Right lung (tissue), 10 donors: Measurements from ENCODE around the gene SLC18A3. TPM values are rescaled to one million over a fixed set of nuclear protein-coding genes. Genes with fewer than 3 reads are reported as not detected.

Experiments
- DNase-seq, 2 donors: peaks; one replicate each; pipeline ENCODE4 v3.0.0-alpha.2; 2013
- long read RNA-seq, 8 donors: transcript quantifications; one replicate each; lab custom pipeline, GENCODE V29; 2026
- polyA plus RNA-seq, 5 donors: library from polyadenylated mRNA; unstranded; fragments of 120-200 nt; gene quantifications; one replicate each; pipeline versions ENCODE4 v1.2.1 to v1.2.3, GENCODE V29; 2013; ENCODE audit warnings: inconsistent platforms in 1 of 5, low replicate concordance in 1 of 5; ENCODE audit not compliant: insufficient read length in 5 of 5, insufficient read depth in 1 of 5

SLC18A3 gene
- polyA plus RNA-seq = under 1 TPM in 1 of 5 donors, not detected in 4; 0.05 TPM
- long read RNA-seq, donor 1 = 0 reads
- long read RNA-seq, donor 2 = 0 reads
- long read RNA-seq, donor 3 = 0 reads
- long read RNA-seq, donor 4 = 0 reads
- long read RNA-seq, donor 5 = 0 reads
- long read RNA-seq, donor 6 = 0 reads
- long read RNA-seq, donor 7 = 0 reads
- long read RNA-seq, donor 8, partial matches to known transcripts = 0 of 1 reads
- long read RNA-seq, donor 8, other reads (novel, unspliced or antisense) = 0 of 1 reads

- no peak for DNase-seq
Observed at GRCh38 chr10:49610114-49610457, at the start of gene SLC18A3. Gene SLC18A3, plus strand, starts transcription at chr10:49610310. Its CDS starts 431 bp downstream, at chr10:49610741.

GRCh38 chr10:49560526-49560925, 49.6 kb upstream of the SLC18A3 start:
- no peak for DNase-seq

GRCh38 chr10:49562893-49563292, 47.2 kb upstream of the SLC18A3 start:
- no peak for DNase-seq

GRCh38 chr10:49564461-49565009, 45.6 kb upstream of the SLC18A3 start:
- DNase-seq = no peak

GRCh38 chr10:49567810-49568209, 42.3 kb upstream of the SLC18A3 start:
- DNase-seq = no peak

- DNase-seq = no peak
Observed at GRCh38 chr10:49568235-49568634, 41.9 kb upstream of the SLC18A3 start.

GRCh38 chr10:49569031-49569631, 41.0 kb upstream of the SLC18A3 start:
- no peak for DNase-seq

- no peak for DNase-seq
Observed at GRCh38 chr10:49571388-49571787, 38.7 kb upstream of the SLC18A3 start.

- no peak for DNase-seq
Observed at GRCh38 chr10:49572594-49573114, 37.5 kb upstream of the SLC18A3 start.

- DNase-seq = no peak
Observed at GRCh38 chr10:49575489-49576072, 34.5 kb upstream of the SLC18A3 start.

GRCh38 chr10:49577182-49577925, 32.8 kb upstream of the SLC18A3 start:
- no peak for DNase-seq

- no peak for DNase-seq
Observed at GRCh38 chr10:49578392-49578791, 31.7 kb upstream of the SLC18A3 start.

GRCh38 chr10:49579621-49580020, 30.5 kb upstream of the SLC18A3 start:
- no peak for DNase-seq

GRCh38 chr10:49585387-49585786, 24.7 kb upstream of the SLC18A3 start:
- no peak for DNase-seq

GRCh38 chr10:49587981-49588380, 22.1 kb upstream of the SLC18A3 start:
- no peak for DNase-seq

- DNase-seq = peak in 1 of 2 donors; percentile 23
Observed at GRCh38 chr10:49592726-49593563, 17.2 kb upstream of the SLC18A3 start.

GRCh38 chr10:49593564-49593875, 16.6 kb upstream of the SLC18A3 start:
- no peak for DNase-seq

- no peak for DNase-seq
Observed at GRCh38 chr10:49593998-49594397, 16.1 kb upstream of the SLC18A3 start.

- DNase-seq = peak in 1 of 2 donors; percentile 42
Observed at GRCh38 chr10:49594594-49594993, 15.5 kb upstream of the SLC18A3 start.

GRCh38 chr10:49595003-49595712, 15.0 kb upstream of the SLC18A3 start:
- DNase-seq = no peak
